IMR-90 (cell line): Measurements from ENCODE around the gene BIK.
"Not testable (repeated sequence)": the region's sequence is repeated elsewhere in the genome, so short reads cannot be mapped to it uniquely, and the experiment has no call there.

ENCODE experiments used
- CEBPB ChIP-seq: IDR thresholded peaks from 2 replicates; pipeline ENCODE4 v1.6.1; 2012; ENCODE audit warnings: low read depth, low read length, improper control_type of control experiment
- CHD1 ChIP-seq: IDR thresholded peaks from 2 replicates; pipeline ENCODE4 v1.6.1; 2012; ENCODE audit warnings: low read depth, low read length, improper control_type of control experiment
- CTCF ChIP-seq: conservative IDR thresholded peaks from 2 replicates; pipeline ENCODE4 v1.5.1; 2012; ENCODE audit warnings: mild to moderate bottlenecking, low read depth, low read length, improper control_type of control experiment
- ELK1 ChIP-seq: fragments of 150-350 bp; IDR thresholded peaks from 2 replicates; pipeline ENCODE4 v1.6.1; 2016; ENCODE audit warnings: low read depth, mild to moderate bottlenecking, low read length, moderate library complexity, borderline replicate concordance
- MAFK ChIP-seq: IDR thresholded peaks from 2 replicates; pipeline ENCODE4 v1.6.1; 2012; ENCODE audit warnings: low read depth, low read length, improper control_type of control experiment
- MAZ ChIP-seq: IDR thresholded peaks from 2 replicates; pipeline ENCODE4 v1.6.1; 2012; ENCODE audit warnings: low read depth, mild to moderate bottlenecking, low read length, improper control_type of control experiment, moderate library complexity, borderline replicate concordance
- MXI1 ChIP-seq: IDR thresholded peaks from 2 replicates; pipeline ENCODE4 v1.6.1; 2012; ENCODE audit warnings: low read depth, mild to moderate bottlenecking, low read length, moderate library complexity, borderline replicate concordance
- NFE2L2 ChIP-seq: fragments of 150-350 bp; IDR thresholded peaks from 2 replicates; pipeline ENCODE4 v1.6.1; 2016; ENCODE audit warnings: low read depth, mild to moderate bottlenecking, low read length
- POLR2A ChIP-seq: IDR thresholded peaks from 2 replicates; pipeline ENCODE4 v1.6.1; 2012; ENCODE audit warnings: mild to moderate bottlenecking, low read depth, low read length
- RAD21 ChIP-seq: IDR thresholded peaks from 2 replicates; pipeline ENCODE4 v1.6.1; 2012; ENCODE audit warnings: low read length, improper control_type of control experiment
- RCOR1 ChIP-seq: IDR thresholded peaks from 2 replicates; pipeline ENCODE4 v1.6.1; 2012; ENCODE audit warnings: mild to moderate bottlenecking, low read length, improper control_type of control experiment; ENCODE audit not compliant: insufficient replicate concordance
- RFX5 ChIP-seq: IDR thresholded peaks from 2 replicates; pipeline ENCODE4 v1.8.0; 2012; ENCODE audit warnings: low read depth, mild to moderate bottlenecking, low read length, moderate library complexity
- SMC3 ChIP-seq: fragments of 150-350 bp; IDR thresholded peaks from 2 replicates; pipeline ENCODE4 v1.6.1; 2016; ENCODE audit warnings: low read depth, mild to moderate bottlenecking, antibody characterized with exemption, low read length, moderate library complexity
- USF2 ChIP-seq: fragments of 150-350 bp; IDR thresholded peaks from 2 replicates; pipeline ENCODE4 v1.6.1; 2017; ENCODE audit warnings: mild to moderate bottlenecking, antibody characterized with exemption, low read length, low read depth

- not testable (repeated sequence) for TF ChIP-seq CTCF, RAD21, USF2, POLR2A, SMC3, RCOR1, CHD1, CEBPB, NFE2L2, MAZ, RFX5, MXI1, ELK1, MAFK
Measured at GRCh38 chr22:43145371-43145770, 34.8 kb downstream of the BIK start.
